Measurements from ENCODE around the gene NDE1. TPM values are rescaled to one million over a fixed set of nuclear protein-coding genes. Genes with fewer than 3 reads are reported as not detected.

Gene NDE1
- total and polyA plus RNA-seq, 2 of the 8 experiments (the other 6 are each of a cell fraction or from before 2014, with no cell fraction given): 13.3 to 41.3 TPM

DNA sequence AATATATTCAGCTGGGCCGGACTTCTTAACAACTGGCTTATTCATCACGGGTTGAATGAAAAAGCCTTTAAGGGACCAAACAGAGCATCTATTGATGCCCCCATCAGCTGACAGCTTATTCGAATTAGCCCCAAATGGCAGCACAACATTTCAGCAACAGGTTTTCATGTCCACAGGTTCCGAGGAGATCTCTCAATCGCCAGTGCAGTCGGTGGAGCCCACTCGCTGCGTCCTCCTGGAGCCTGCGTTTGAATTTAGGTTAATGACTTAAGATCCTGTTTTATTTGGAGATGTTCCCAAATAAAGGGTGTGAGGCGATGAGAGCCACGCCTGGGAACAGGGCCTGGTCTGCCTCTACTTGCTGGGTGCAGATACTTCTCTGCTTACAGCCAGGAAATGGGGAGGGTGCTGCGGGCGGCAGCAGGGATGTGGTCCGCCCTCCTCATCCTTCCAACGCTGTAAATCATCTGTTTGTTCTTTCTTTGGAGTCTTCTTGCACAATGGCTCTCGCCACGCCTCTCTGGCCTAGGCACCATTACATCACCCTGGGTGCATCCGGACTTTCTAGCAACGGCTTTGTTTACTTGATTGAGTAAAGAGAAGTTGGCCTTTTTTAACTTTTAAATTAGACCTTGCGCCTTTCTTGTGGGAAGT lies 22.6 kb downstream of the NDE1 start:
- H3K18ac ChIP-seq (ENCODE audit: extremely low read depth, low read length): no peak overlapping the region
- H3K4me3 ChIP-seq (ENCODE audit: extremely low read depth in 1 of 4, insufficient read depth in 2 of 4, low read depth in 3 of 4, low read length in 4 of 4): no peak overlapping the region
- H3K4ac ChIP-seq (replicated peaks; ENCODE audit: insufficient read length, low read depth, low read length): no peak overlapping the region
- no peak overlapping the region for H2AK5ac ChIP-seq (ENCODE audit: low read depth, low read length)
- no peaks in the 10 kb centered on the region; a peak in 1 of 7 replicates for H3K4me1 ChIP-seq (replicated peaks in 1 of 4; ENCODE audit: control insufficient read depth in 3 of 4, insufficient read depth in 4 of 4, low read length in 3 of 4)
- no peak overlapping the region for H2BK5ac ChIP-seq (ENCODE audit: low read depth, low read length)
- no peak overlapping the region for H4K8ac ChIP-seq (ENCODE audit: extremely low read depth, insufficient read depth, low read length)
- no peak for DNase-seq (ENCODE audit: low read depth in 1 of 2, low spot score in 2 of 2)
- no peak overlapping the region for H3K14ac ChIP-seq (ENCODE audit: insufficient read length)
- H4K20me1 ChIP-seq (replicated peaks in 1 of 2; ENCODE audit: control insufficient read depth in 1 of 2, insufficient read depth in 2 of 2, low read length in 2 of 2): no peaks in the 10 kb centered on the region
- 90% methylated on average over 20 of the region's 20 CpGs; no CpG with 5 or more reads in 1 of the 2 experiments for WGBS, 2 experiments (ENCODE audit: extremely low coverage in 1 of 2, insufficient coverage in 1 of 2, insufficient read length in 1 of 2, insufficient replicate concordance in 2 of 2, low coverage in 1 of 2, low lambda C conversion rate in 2 of 2, missing lambda C conversion rate in 1 of 2)
- no peak overlapping the region for H2BK15ac ChIP-seq (ENCODE audit: low read length)
- TF ChIP-seq SUZ12 (IDR thresholded peaks at IDR 0.05; ENCODE audit: low read length) (no peak), FOSL1 (IDR thresholded peaks at IDR 0.05; ENCODE audit: insufficient read depth, low read depth, low read length) (no peak), POLR2AphosphoS5 (IDR thresholded peaks at IDR 0.05; ENCODE audit: low read depth, low read length) (no peak), SAP30 (IDR thresholded peaks at IDR 0.05; ENCODE audit: insufficient read depth, insufficient replicate concordance, low read length) (no peak), EZH2 (IDR thresholded peaks at IDR 0.05; ENCODE audit: low read depth, low read length, severe bottlenecking) (no peak)
- TF ChIP-seq, protein P1, sequence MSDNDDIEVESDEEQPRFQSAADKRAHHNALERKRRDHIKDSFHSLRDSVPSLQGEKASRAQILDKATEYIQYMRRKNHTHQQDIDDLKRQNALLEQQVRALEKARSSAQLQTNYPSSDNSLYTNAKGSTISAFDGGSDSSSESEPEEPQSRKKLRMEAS (IDR thresholded peaks at IDR 0.05): no peak
- TF ChIP-seq, protein P2, sequence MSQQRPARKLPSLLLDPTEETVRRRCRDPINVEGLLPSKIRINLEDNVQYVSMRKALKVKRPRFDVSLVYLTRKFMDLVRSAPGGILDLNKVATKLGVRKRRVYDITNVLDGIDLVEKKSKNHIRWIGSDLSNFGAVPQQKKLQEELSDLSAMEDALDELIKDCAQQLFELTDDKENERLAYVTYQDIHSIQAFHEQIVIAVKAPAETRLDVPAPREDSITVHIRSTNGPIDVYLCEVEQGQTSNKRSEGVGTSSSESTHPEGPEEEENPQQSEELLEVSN (IDR thresholded peaks at IDR 0.05): no peak
- ChIA-PET POLR2A (ENCODE audit: partially characterized antibody) (no interaction called here), CTCF (ENCODE audit: partially characterized antibody) (interaction anchor here (0.9 to 1.7 kb wide), 3 partner anchors 9 to 20 kb away, joined by 3 to 13 read pairs (median 5); no protein-coding TSS in a partner anchor)
- no peaks in the 10 kb centered on the region for H3K27me3 ChIP-seq (replicated peaks in 1 of 4; ENCODE audit: control insufficient read depth in 3 of 4, extremely low read depth in 1 of 4, insufficient read depth in 3 of 4, low read length in 3 of 4)
- no peaks in the 10 kb centered on the region for H3K79me1 ChIP-seq (ENCODE audit: low read depth, low read length)
- H3K27ac ChIP-seq (ENCODE audit: low read depth, low read length): no peak overlapping the region
- no peak overlapping the region for H2BK120ac ChIP-seq (replicated peaks; ENCODE audit: low read depth, low read length)
- no peak overlapping the region for H2BK12ac ChIP-seq (ENCODE audit: low read depth, low read length)
- no peak overlapping the region for H2BK20ac ChIP-seq (ENCODE audit: low read length)
- no peak for FAIRE-seq
- no peak overlapping the region for H3K56ac ChIP-seq (replicated peaks; ENCODE audit: insufficient read length, low read depth, low read length)
- H3K23me2 ChIP-seq (ENCODE audit: low read depth, low read length): no peaks in the 10 kb centered on the region
- H4K91ac ChIP-seq (replicated peaks; ENCODE audit: insufficient read length, low read length): no peak overlapping the region
- H2AFZ ChIP-seq (ENCODE audit: low read length): no peak overlapping the region
- H4K5ac ChIP-seq (ENCODE audit: insufficient read length, low read depth, low read length): no peak overlapping the region
- no peaks in the 10 kb centered on the region for H3K9me3 ChIP-seq (ENCODE audit: insufficient read depth in 2 of 2, low read depth in 1 of 2, low read length in 1 of 2)
- no peak overlapping the region for H3K23ac ChIP-seq (ENCODE audit: insufficient read length)
- no peak overlapping the region for H3K4me2 ChIP-seq (ENCODE audit: insufficient read depth in 1 of 2, low read depth in 2 of 2, low read length in 2 of 2)
- peaks cover 0 to 12% (median 2%) of the 10 kb centered on the region in 4 experiments; a peak in 6 of 8 replicates for H3K36me3 ChIP-seq (ENCODE audit: control insufficient read depth in 2 of 4, insufficient read depth in 4 of 4, low read length in 3 of 4)
- no peak overlapping the region for H3K9ac ChIP-seq (replicated peaks in 1 of 4; ENCODE audit: extremely low read depth in 1 of 4, low read depth in 3 of 4, low read length in 3 of 4)
- no peaks in the 10 kb centered on the region for H3K79me2 ChIP-seq (ENCODE audit: control insufficient read depth in 1 of 2, insufficient read depth in 2 of 2, low read length in 2 of 2)

Measured in H1 (cell line).